C4-2B (cell line): Measurements from ENCODE around the gene HSF5.

Experiments
- ZFX ChIP-seq: fragments of 450-650 bp; IDR thresholded peaks from 2 replicates; pipeline ENCODE4 v1.6.1; 2017
- TF ChIP-seq, protein P1 (sequence below): fragments of 450-650 bp; conservative IDR thresholded peaks from 2 replicates; pipeline ENCODE4 v1.5.1; 2017; ENCODE audit warnings: mild to moderate bottlenecking

DNA sequence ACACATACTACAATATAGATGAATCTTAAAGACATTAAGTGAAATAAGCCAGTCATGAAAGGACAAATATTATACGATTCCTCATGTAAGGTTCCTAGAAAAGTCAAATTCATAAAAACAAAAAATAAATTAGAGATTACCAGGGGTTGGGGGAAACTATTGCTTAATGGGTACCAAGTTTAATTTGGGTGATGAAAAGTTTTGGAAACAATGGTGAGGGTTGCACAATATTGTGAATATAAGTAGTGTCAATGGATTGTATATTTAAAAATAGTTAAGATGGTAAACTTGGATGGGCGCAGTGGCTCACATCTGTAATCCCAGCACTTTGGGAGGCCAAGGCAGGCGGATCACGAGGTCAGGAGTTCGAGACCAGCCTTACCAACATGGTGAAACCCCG is 17.9 kb downstream of the HSF5 start:
- TF ChIP-seq, protein P1, sequence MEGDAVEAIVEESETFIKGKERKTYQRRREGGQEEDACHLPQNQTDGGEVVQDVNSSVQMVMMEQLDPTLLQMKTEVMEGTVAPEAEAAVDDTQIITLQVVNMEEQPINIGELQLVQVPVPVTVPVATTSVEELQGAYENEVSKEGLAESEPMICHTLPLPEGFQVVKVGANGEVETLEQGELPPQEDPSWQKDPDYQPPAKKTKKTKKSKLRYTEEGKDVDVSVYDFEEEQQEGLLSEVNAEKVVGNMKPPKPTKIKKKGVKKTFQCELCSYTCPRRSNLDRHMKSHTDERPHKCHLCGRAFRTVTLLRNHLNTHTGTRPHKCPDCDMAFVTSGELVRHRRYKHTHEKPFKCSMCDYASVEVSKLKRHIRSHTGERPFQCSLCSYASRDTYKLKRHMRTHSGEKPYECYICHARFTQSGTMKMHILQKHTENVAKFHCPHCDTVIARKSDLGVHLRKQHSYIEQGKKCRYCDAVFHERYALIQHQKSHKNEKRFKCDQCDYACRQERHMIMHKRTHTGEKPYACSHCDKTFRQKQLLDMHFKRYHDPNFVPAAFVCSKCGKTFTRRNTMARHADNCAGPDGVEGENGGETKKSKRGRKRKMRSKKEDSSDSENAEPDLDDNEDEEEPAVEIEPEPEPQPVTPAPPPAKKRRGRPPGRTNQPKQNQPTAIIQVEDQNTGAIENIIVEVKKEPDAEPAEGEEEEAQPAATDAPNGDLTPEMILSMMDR = no peak
- TF ChIP-seq ZFX = no peak
